ENCODE data around the gene FADS3.
A peak's percentile ranks its signal among the peaks of the same experiment; 100 is the strongest.

Gene FADS3

DNA sequence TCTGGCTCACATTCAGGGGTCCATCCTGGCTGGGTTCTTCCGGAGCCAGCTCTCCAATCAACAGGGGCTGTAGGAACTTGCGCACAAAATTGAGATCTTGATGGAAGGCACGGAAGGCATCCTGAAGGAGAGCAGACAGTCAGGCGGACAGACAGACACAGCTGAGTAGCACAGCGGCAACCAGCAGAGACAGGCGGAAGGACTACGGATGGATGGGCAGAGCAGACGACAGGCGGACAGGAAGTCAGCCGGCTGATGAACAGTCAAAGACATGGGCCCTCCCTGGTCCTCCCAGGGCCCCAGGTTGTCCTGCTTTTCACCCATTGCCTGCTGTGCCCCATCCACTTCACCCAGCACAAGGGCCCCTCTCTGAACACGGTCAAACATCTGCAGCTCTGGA is 11.3 kb downstream of the FADS3 start:
- peaks cover 5% of the 10 kb centered on the region for H3K4me1 ChIP-seq (ENCODE audit: control insufficient read depth, insufficient read depth, low read length)
- no peaks in the 10 kb centered on the region for H3K36me3 ChIP-seq (ENCODE audit: control insufficient read depth, insufficient read depth, low read length)
- no peak for DNase-seq (ENCODE audit: low read depth, low spot score)
- H3K27me3 ChIP-seq (ENCODE audit: control insufficient read depth, insufficient read depth, low read length) = no peaks in the 10 kb centered on the region
- WGBS (ENCODE audit: insufficient coverage, insufficient read length) = no CpG with 5 or more reads among the region's 11 CpGs
- H3K4me3 ChIP-seq (ENCODE audit: low read length) = no peak overlapping the region
- no peak overlapping the region for H3K27ac ChIP-seq (ENCODE audit: low read length)
- H3K9me3 ChIP-seq (ENCODE audit: control insufficient read depth, insufficient read depth, low read length) = no peaks in the 10 kb centered on the region

- H3K4me3 ChIP-seq (ENCODE audit: low read length) = no peak overlapping the region
- no CpG with 5 or more reads among the region's 7 CpGs for WGBS (ENCODE audit: insufficient coverage, insufficient read length)
These were observed 12.2 kb downstream of the FADS3 start for GRCh38 chr11:61879152-61879551.

DNA sequence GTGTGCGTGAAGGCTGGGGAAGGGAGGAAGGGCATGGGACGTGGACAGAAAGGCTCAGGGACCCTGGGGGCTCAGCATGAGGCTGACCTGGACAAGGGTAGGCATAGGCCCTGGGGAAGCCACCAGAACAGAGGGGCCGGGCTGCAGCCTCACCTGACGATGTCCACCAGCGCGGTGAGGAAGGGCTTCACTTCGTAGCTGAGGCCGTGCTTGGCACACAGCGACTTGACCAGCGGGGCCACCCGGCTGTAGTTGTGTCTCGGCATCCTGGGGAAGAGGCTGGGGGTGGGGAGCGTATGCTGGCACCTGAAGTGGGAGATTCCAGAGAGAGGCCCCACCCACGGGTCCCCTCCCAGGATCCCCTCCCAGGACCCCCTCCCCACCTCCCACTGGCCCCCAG is 15.6 kb downstream of the FADS3 start:
- Histone ChIP-seq H3K4me1 (ENCODE audit: control insufficient read depth, insufficient read depth, low read length) (peaks cover 7% of the 10 kb centered on the region), H3K27me3 (ENCODE audit: control insufficient read depth, insufficient read depth, low read length) (no peaks in the 10 kb centered on the region), H3K9me3 (ENCODE audit: control insufficient read depth, insufficient read depth, low read length) (no peaks in the 10 kb centered on the region), H3K36me3 (ENCODE audit: control insufficient read depth, insufficient read depth, low read length) (no peaks in the 10 kb centered on the region), H3K27ac (ENCODE audit: low read length) (no peak overlapping the region), H3K4me3 (ENCODE audit: low read length) (no peak overlapping the region)
- DNase-seq (ENCODE audit: low read depth, low spot score) = no peak
- no CpG with 5 or more reads among the region's 14 CpGs for WGBS (ENCODE audit: insufficient coverage, insufficient read length)

More at GRCh38 chr11:61879152-61879551, 12.2 kb downstream of the FADS3 start:
- H3K27me3 ChIP-seq (ENCODE audit: control insufficient read depth, insufficient read depth, low read length) = no peaks in the 10 kb centered on the region
- peaks cover 7% of the 10 kb centered on the region for H3K4me1 ChIP-seq (ENCODE audit: control insufficient read depth, insufficient read depth, low read length)
- no peaks in the 10 kb centered on the region for H3K36me3 ChIP-seq (ENCODE audit: control insufficient read depth, insufficient read depth, low read length)
- no peaks in the 10 kb centered on the region for H3K9me3 ChIP-seq (ENCODE audit: control insufficient read depth, insufficient read depth, low read length)
- no peak for DNase-seq (ENCODE audit: low read depth, low spot score)
- H3K27ac ChIP-seq (ENCODE audit: low read length) = no peak overlapping the region

GRCh38 chr11:61874853-61875252 is 16.5 kb downstream of the FADS3 start:
- H3K27ac ChIP-seq (ENCODE audit: low read length) = no peak overlapping the region
- H3K27me3 ChIP-seq (ENCODE audit: control insufficient read depth, insufficient read depth, low read length) = no peaks in the 10 kb centered on the region
- H3K36me3 ChIP-seq (ENCODE audit: control insufficient read depth, insufficient read depth, low read length) = no peaks in the 10 kb centered on the region
- H3K4me1 ChIP-seq (ENCODE audit: control insufficient read depth, insufficient read depth, low read length) = peaks cover 7% of the 10 kb centered on the region
- WGBS (ENCODE audit: insufficient coverage, insufficient read length) = no CpG with 5 or more reads among the region's 3 CpGs
- no peak overlapping the region for H3K4me3 ChIP-seq (ENCODE audit: low read length)
- no peaks in the 10 kb centered on the region for H3K9me3 ChIP-seq (ENCODE audit: control insufficient read depth, insufficient read depth, low read length)
- no peak for DNase-seq (ENCODE audit: low read depth, low spot score)

- no peak for DNase-seq (ENCODE audit: low read depth, low spot score)
- no CpG with 5 or more reads among the region's 12 CpGs for WGBS (ENCODE audit: insufficient coverage, insufficient read length)
- H3K4me1 ChIP-seq (ENCODE audit: control insufficient read depth, insufficient read depth, low read length) = peaks cover 5% of the 10 kb centered on the region
These were observed 17.0 kb downstream of the FADS3 start for GRCh38 chr11:61874377-61874809.

GRCh38 chr11:61873588-61874376 is 17.6 kb downstream of the FADS3 start:
- Histone ChIP-seq H3K4me3 (ENCODE audit: low read length) (no peak overlapping the region), H3K9me3 (ENCODE audit: control insufficient read depth, insufficient read depth, low read length) (no peaks in the 10 kb centered on the region), H3K27ac (ENCODE audit: low read length) (no peak overlapping the region), H3K27me3 (ENCODE audit: control insufficient read depth, insufficient read depth, low read length) (no peaks in the 10 kb centered on the region), H3K4me1 (ENCODE audit: control insufficient read depth, insufficient read depth, low read length) (peaks cover 5% of the 10 kb centered on the region), H3K36me3 (ENCODE audit: control insufficient read depth, insufficient read depth, low read length) (no peaks in the 10 kb centered on the region)
- DNase-seq (ENCODE audit: low read depth, low spot score) = no peak
- WGBS (ENCODE audit: insufficient coverage, insufficient read length) = no CpG with 5 or more reads among the region's 16 CpGs

More at GRCh38 chr11:61874377-61874809, 17.0 kb downstream of the FADS3 start:
- Histone ChIP-seq H3K9me3 (ENCODE audit: control insufficient read depth, insufficient read depth, low read length) (no peaks in the 10 kb centered on the region), H3K36me3 (ENCODE audit: control insufficient read depth, insufficient read depth, low read length) (no peaks in the 10 kb centered on the region), H3K27ac (ENCODE audit: low read length) (no peak overlapping the region), H3K4me3 (ENCODE audit: low read length) (no peak overlapping the region), H3K27me3 (ENCODE audit: control insufficient read depth, insufficient read depth, low read length) (no peaks in the 10 kb centered on the region)

DNA sequence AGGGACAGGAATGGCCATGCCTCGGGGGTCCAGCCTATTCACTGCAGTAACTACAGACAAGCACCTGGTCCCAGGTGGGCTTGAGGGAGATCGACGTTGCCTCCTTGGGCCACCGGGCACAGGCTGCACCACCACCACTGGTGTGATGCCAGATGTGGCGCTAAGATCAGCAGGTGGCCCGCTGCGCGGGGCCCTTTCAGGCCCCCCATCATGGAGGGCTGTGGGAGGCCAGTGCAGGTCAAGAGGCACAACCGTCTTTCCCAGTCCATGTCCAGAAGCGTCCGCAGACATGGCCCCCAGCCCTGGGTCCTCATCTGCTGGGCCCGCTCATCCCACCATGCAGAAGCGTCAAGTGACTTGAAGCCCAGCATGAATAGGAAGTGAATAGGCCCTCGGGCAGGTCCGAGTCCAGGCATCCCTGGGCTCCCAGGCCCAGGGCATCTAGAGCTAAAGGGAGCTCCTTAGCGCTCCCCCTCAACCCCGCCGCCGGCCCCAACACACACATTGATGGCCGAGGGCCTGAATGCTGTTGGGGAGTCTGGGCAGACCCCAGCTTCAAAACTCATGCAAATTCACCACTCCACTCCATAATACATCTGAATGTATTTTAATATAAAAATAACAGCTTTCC is 18.3 kb downstream of the FADS3 start:
- no peak for DNase-seq (ENCODE audit: low read depth, low spot score)
- Histone ChIP-seq H3K9me3 (ENCODE audit: control insufficient read depth, insufficient read depth, low read length) (no peaks in the 10 kb centered on the region), H3K27me3 (ENCODE audit: control insufficient read depth, insufficient read depth, low read length) (no peaks in the 10 kb centered on the region), H3K36me3 (ENCODE audit: control insufficient read depth, insufficient read depth, low read length) (no peaks in the 10 kb centered on the region), H3K4me3 (ENCODE audit: low read length) (no peak overlapping the region), H3K27ac (ENCODE audit: low read length) (no peak overlapping the region), H3K4me1 (ENCODE audit: control insufficient read depth, insufficient read depth, low read length) (peaks cover 5% of the 10 kb centered on the region)
- WGBS (ENCODE audit: insufficient coverage, insufficient read length) = no CpG with 5 or more reads among the region's 20 CpGs

DNA sequence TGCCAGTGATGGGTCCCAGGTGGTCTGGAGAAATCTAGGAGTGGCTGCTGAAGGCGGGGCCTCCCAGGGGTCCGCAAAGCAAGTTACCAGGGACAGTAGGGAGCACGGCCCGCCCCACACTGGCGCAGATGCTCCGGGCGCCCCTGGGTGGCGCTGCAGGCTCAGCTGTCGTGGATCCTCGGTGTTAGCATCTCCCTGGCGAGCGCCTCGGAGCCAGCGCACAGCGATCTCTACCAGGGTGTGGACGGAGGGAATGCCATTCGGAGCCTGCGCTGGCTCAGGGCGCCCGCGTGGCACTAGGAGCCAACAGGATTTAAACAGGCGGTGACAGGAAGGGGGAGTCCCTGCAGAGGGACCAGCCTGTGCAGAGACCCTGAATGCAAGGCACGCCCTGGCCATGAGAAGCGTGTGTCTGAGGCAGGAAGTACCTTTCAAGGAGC is 20.2 kb downstream of the FADS3 start:
- no CpG with 5 or more reads among the region's 24 CpGs for WGBS (ENCODE audit: insufficient coverage, insufficient read length)
- H3K27ac ChIP-seq (ENCODE audit: low read length) = no peak overlapping the region
- no peaks in the 10 kb centered on the region for H3K27me3 ChIP-seq (ENCODE audit: control insufficient read depth, insufficient read depth, low read length)
- H3K9me3 ChIP-seq (ENCODE audit: control insufficient read depth, insufficient read depth, low read length) = no peaks in the 10 kb centered on the region
- no peak overlapping the region for H3K4me3 ChIP-seq (ENCODE audit: low read length)
- peak; percentile 82 for DNase-seq (ENCODE audit: low read depth, low spot score)
- peaks cover 3% of the 10 kb centered on the region; the same call in 1 of the 2 replicates for H3K36me3 ChIP-seq (ENCODE audit: control insufficient read depth, insufficient read depth, low read length)
- H3K4me1 ChIP-seq (ENCODE audit: control insufficient read depth, insufficient read depth, low read length) = peaks cover 5% of the 10 kb centered on the region

- peaks cover 5% of the 10 kb centered on the region for H3K4me1 ChIP-seq (ENCODE audit: control insufficient read depth, insufficient read depth, low read length)
- no peak overlapping the region for H3K4me3 ChIP-seq (ENCODE audit: low read length)
- no peaks in the 10 kb centered on the region for H3K9me3 ChIP-seq (ENCODE audit: control insufficient read depth, insufficient read depth, low read length)
- peaks cover 3% of the 10 kb centered on the region; the same call in 1 of the 2 replicates for H3K36me3 ChIP-seq (ENCODE audit: control insufficient read depth, insufficient read depth, low read length)
- H3K27ac ChIP-seq (ENCODE audit: low read length) = no peak overlapping the region
- no CpG with 5 or more reads among the region's 10 CpGs for WGBS (ENCODE audit: insufficient coverage, insufficient read length)
- no peaks in the 10 kb centered on the region for H3K27me3 ChIP-seq (ENCODE audit: control insufficient read depth, insufficient read depth, low read length)
- no peak for DNase-seq (ENCODE audit: low read depth, low spot score)
These were observed 20.8 kb downstream of the FADS3 start for GRCh38 chr11:61870541-61871031.

GRCh38 chr11:61869708-61870451 is 21.5 kb downstream of the FADS3 start:
- peaks cover 9% of the 10 kb centered on the region for H3K36me3 ChIP-seq (ENCODE audit: control insufficient read depth, insufficient read depth, low read length)
- H3K4me1 ChIP-seq (ENCODE audit: control insufficient read depth, insufficient read depth, low read length) = peaks cover 5% of the 10 kb centered on the region
- no peak overlapping the region for H3K4me3 ChIP-seq (ENCODE audit: low read length)
- H3K27me3 ChIP-seq (ENCODE audit: control insufficient read depth, insufficient read depth, low read length) = no peaks in the 10 kb centered on the region
- WGBS (ENCODE audit: insufficient coverage, insufficient read length) = no CpG with 5 or more reads among the region's 21 CpGs
- H3K27ac ChIP-seq (ENCODE audit: low read length) = no peak overlapping the region
- no peaks in the 10 kb centered on the region for H3K9me3 ChIP-seq (ENCODE audit: control insufficient read depth, insufficient read depth, low read length)
- DNase-seq (ENCODE audit: low read depth, low spot score) = no peak

All from iPS DF 6.9 (cell line).